Mammary epithelial cell (primary cell): ENCODE data around the gene TPGS1.

ENCODE experiments used
- EZH2 ChIP-seq: IDR thresholded peaks from 2 replicates; pipeline ENCODE4 v1.6.1; 2012; ENCODE audit warnings: low read length, inconsistent platforms, borderline replicate concordance
- TF ChIP-seq, protein P1 (sequence below), 2 donors: IDR thresholded peaks in 1 of 2; conservative IDR thresholded peaks in 1 of 2; 2 replicates each; pipeline ENCODE4 v1.5.1; 2011 to 2012; ENCODE audit warnings: inconsistent platforms in 2 of 2, low read length in 2 of 2, mild to moderate bottlenecking in 2 of 2, control low read depth in 1 of 2, low read depth in 1 of 2; ENCODE audit not compliant: insufficient read depth in 1 of 2; ENCODE audit errors: extremely low read depth in 1 of 2

DNA sequence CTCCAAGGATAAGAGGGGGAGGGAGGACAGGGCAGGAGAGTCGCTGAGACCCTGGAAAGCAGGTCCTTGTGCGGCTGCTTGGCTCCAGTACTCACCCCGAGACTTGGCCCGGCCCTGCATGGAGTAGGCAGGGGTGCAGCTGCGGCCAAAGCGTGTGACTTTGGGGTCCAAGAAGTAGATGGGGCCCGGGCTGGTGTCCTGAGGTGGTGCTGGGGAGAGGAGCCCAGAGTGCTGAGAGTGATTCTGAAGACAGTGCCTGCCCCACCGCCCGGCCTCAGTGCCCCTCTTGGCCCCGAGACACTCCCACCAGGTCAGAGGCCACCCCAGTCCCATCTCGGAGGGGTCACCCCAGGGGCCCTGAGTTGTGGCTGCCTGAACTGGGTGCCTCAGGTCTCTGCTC, 39.7 kb upstream of the TPGS1 start:
- TF ChIP-seq, protein P1, sequence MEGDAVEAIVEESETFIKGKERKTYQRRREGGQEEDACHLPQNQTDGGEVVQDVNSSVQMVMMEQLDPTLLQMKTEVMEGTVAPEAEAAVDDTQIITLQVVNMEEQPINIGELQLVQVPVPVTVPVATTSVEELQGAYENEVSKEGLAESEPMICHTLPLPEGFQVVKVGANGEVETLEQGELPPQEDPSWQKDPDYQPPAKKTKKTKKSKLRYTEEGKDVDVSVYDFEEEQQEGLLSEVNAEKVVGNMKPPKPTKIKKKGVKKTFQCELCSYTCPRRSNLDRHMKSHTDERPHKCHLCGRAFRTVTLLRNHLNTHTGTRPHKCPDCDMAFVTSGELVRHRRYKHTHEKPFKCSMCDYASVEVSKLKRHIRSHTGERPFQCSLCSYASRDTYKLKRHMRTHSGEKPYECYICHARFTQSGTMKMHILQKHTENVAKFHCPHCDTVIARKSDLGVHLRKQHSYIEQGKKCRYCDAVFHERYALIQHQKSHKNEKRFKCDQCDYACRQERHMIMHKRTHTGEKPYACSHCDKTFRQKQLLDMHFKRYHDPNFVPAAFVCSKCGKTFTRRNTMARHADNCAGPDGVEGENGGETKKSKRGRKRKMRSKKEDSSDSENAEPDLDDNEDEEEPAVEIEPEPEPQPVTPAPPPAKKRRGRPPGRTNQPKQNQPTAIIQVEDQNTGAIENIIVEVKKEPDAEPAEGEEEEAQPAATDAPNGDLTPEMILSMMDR (conservative IDR thresholded peaks at IDR 0.05 in 1 of 2, IDR thresholded peaks at IDR 0.05 in 1 of 2; ENCODE audit: extremely low read depth in 1 of 2, insufficient read depth in 1 of 2, low read depth in 1 of 2, low read length in 2 of 2), result no peak
- no peak for TF ChIP-seq EZH2
